HEK293 (cell line): ENCODE results near the gene PI4KA.

ENCODE experiments used
- RBAK ChIP-seq: fragments of 450-650 bp; formaldehyde crosslinking; IDR thresholded peaks from 2 replicates; pipeline ENCODE4 v1.5.1; 2016; ENCODE audit warnings: missing biosample characterization, missing genetic modification characterization
- ZNF174 ChIP-seq: fragments of 450-650 bp; formaldehyde crosslinking; IDR thresholded peaks from 2 replicates; pipeline ENCODE4 v1.5.0; 2017; ENCODE audit warnings: missing biosample characterization, mild to moderate bottlenecking, missing genetic modification characterization
- ZNF354C ChIP-seq: fragments of 450-650 bp; formaldehyde crosslinking; IDR thresholded peaks from 2 replicates; pipeline ENCODE4 v1.5.1; 2016; ENCODE audit warnings: missing biosample characterization, missing genetic modification characterization, low read depth, borderline replicate concordance
- ZNF530 ChIP-seq: fragments of 450-650 bp; formaldehyde crosslinking; IDR thresholded peaks from 2 replicates; pipeline ENCODE4 v1.5.1; 2016; ENCODE audit warnings: low read depth, missing biosample characterization, missing genetic modification characterization
- ZNF560 ChIP-seq: fragments of 450-650 bp; formaldehyde crosslinking; IDR thresholded peaks from 2 replicates; pipeline ENCODE4 v1.5.1; 2017; ENCODE audit warnings: missing biosample characterization, missing genetic modification characterization, borderline replicate concordance
- ZNF626 ChIP-seq: fragments of 450-650 bp; sonication (Bioruptor Pico); formaldehyde crosslinking; IDR thresholded peaks from 2 replicates; pipeline ENCODE4 v1.5.1; 2018; ENCODE audit warnings: missing biosample characterization, missing genetic modification characterization, inconsistent platforms
- TF ChIP-seq, protein P1 (sequence below): fragments of 450-650 bp; formaldehyde crosslinking; IDR thresholded peaks from 2 replicates; pipeline ENCODE4 v1.5.1; 2017; ENCODE audit warnings: missing biosample characterization, missing genetic modification characterization
- TF ChIP-seq, protein P2 (sequence below): fragments of 450-650 bp; formaldehyde crosslinking; optimal IDR thresholded peaks from 2 replicates; pipeline ENCODE3; 2016; ENCODE audit warnings: missing biosample characterization, mild to moderate bottlenecking, missing genetic modification characterization
- TF ChIP-seq, protein P3 (sequence below): fragments of 450-650 bp; formaldehyde crosslinking; IDR thresholded peaks from 2 replicates; pipeline ENCODE4 v1.5.1; 2016; ENCODE audit warnings: missing biosample characterization, missing genetic modification characterization
- TF ChIP-seq, protein P4 (sequence below): fragments of 450-650 bp; formaldehyde crosslinking; IDR thresholded peaks from 2 replicates; pipeline ENCODE4 v1.5.1; 2017; ENCODE audit warnings: missing biosample characterization, missing genetic modification characterization
- TF ChIP-seq, protein P5 (sequence below): fragments of 450-650 bp; formaldehyde crosslinking; IDR thresholded peaks from 2 replicates; pipeline ENCODE4 v1.5.1; 2016; ENCODE audit warnings: missing biosample characterization, missing genetic modification characterization, borderline replicate concordance
- TF ChIP-seq, protein P6 (sequence below): fragments of 450-650 bp; IDR thresholded peaks from 2 replicates; pipeline ENCODE4 v1.5.1; 2018; ENCODE audit warnings: missing biosample characterization, mild to moderate bottlenecking, missing genetic modification characterization
- TF ChIP-seq, protein P7 (sequence below): fragments of 450-650 bp; formaldehyde crosslinking; IDR thresholded peaks from 2 replicates; pipeline ENCODE4 v1.5.1; 2016; ENCODE audit warnings: missing biosample characterization, missing genetic modification characterization

The PI4KA gene

DNA sequence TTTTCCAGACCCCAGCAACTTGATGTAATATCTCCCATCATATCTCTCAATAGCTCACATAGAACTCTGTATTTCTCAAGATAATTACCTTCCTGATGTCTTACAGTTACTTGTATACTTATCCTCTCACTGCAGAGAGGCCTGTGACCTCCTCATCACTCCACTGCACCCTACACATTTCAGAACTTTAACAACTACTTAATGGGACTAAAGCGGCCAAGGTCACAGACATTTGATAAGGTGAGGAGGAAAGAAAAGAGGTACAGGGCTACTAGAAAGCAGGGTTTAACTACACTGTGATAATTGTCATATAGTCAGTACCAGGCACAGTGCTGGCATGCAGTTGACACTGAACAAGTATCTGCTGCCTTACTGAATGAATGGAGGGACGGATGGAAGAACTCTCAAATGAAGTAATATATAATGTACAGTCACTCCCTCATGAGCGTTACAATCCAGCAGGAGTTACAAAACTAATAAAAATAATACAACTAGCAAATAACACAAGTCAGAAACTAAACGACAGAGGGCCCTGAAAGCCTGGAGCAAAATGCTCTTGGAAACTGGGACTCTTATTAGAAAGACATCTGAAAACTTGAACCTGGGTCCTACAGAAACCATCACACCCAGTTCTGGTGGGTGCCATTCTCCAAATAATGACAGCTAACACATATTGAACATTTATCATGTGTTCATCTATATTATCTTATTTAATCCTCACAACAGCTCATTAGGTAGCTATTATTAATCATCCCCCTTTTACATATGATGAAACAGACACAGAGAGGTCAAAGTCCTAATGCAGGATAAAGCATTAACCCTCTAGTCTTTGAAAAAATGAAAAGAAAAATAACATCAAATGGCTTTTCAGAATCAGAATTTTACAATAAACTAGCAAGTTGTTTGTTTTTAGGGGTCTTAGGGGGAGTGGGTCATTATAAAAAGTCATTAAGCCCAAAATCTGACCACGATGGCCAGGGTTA lies 14.3 kb downstream of the PI4KA start (continued):
- TF ChIP-seq, protein P1, sequence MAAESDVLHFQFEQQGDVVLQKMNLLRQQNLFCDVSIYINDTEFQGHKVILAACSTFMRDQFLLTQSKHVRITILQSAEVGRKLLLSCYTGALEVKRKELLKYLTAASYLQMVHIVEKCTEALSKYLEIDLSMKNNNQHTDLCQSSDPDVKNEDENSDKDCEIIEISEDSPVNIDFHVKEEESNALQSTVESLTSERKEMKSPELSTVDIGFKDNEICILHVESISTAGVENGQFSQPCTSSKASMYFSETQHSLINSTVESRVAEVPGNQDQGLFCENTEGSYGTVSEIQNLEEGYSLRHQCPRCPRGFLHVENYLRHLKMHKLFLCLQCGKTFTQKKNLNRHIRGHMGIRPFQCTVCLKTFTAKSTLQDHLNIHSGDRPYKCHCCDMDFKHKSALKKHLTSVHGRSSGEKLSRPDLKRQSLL (tag by site-specific recombination) = no peak
- TF ChIP-seq, protein P2, sequence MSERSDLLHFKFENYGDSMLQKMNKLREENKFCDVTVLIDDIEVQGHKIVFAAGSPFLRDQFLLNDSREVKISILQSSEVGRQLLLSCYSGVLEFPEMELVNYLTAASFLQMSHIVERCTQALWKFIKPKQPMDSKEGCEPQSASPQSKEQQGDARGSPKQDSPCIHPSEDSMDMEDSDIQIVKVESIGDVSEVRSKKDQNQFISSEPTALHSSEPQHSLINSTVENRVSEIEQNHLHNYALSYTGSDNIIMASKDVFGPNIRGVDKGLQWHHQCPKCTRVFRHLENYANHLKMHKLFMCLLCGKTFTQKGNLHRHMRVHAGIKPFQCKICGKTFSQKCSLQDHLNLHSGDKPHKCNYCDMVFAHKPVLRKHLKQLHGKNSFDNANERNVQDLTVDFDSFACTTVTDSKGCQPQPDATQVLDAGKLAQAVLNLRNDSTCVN (tag by site-specific recombination) = no peak
- no peak for TF ChIP-seq ZNF174
- no peak for TF ChIP-seq ZNF354C (tag by site-specific recombination)
- TF ChIP-seq ZNF626 = no peak
- TF ChIP-seq, protein P3, sequence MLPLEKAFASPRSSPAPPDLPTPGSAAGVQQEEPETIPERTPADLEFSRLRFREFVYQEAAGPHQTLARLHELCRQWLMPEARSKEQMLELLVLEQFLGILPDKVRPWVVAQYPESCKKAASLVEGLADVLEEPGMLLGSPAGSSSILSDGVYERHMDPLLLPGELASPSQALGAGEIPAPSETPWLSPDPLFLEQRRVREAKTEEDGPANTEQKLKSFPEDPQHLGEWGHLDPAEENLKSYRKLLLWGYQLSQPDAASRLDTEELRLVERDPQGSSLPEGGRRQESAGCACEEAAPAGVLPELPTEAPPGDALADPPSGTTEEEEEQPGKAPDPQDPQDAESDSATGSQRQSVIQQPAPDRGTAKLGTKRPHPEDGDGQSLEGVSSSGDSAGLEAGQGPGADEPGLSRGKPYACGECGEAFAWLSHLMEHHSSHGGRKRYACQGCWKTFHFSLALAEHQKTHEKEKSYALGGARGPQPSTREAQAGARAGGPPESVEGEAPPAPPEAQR (tag by site-specific recombination) = no peak
- TF ChIP-seq, protein P4, sequence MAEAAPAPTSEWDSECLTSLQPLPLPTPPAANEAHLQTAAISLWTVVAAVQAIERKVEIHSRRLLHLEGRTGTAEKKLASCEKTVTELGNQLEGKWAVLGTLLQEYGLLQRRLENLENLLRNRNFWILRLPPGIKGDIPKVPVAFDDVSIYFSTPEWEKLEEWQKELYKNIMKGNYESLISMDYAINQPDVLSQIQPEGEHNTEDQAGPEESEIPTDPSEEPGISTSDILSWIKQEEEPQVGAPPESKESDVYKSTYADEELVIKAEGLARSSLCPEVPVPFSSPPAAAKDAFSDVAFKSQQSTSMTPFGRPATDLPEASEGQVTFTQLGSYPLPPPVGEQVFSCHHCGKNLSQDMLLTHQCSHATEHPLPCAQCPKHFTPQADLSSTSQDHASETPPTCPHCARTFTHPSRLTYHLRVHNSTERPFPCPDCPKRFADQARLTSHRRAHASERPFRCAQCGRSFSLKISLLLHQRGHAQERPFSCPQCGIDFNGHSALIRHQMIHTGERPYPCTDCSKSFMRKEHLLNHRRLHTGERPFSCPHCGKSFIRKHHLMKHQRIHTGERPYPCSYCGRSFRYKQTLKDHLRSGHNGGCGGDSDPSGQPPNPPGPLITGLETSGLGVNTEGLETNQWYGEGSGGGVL = no peak
- no peak for TF ChIP-seq ZNF530 (tag by site-specific recombination)
- no peak for TF ChIP-seq ZNF560 (tag by site-specific recombination)
- no peak for TF ChIP-seq RBAK (tag by site-specific recombination)
- TF ChIP-seq, protein P5, sequence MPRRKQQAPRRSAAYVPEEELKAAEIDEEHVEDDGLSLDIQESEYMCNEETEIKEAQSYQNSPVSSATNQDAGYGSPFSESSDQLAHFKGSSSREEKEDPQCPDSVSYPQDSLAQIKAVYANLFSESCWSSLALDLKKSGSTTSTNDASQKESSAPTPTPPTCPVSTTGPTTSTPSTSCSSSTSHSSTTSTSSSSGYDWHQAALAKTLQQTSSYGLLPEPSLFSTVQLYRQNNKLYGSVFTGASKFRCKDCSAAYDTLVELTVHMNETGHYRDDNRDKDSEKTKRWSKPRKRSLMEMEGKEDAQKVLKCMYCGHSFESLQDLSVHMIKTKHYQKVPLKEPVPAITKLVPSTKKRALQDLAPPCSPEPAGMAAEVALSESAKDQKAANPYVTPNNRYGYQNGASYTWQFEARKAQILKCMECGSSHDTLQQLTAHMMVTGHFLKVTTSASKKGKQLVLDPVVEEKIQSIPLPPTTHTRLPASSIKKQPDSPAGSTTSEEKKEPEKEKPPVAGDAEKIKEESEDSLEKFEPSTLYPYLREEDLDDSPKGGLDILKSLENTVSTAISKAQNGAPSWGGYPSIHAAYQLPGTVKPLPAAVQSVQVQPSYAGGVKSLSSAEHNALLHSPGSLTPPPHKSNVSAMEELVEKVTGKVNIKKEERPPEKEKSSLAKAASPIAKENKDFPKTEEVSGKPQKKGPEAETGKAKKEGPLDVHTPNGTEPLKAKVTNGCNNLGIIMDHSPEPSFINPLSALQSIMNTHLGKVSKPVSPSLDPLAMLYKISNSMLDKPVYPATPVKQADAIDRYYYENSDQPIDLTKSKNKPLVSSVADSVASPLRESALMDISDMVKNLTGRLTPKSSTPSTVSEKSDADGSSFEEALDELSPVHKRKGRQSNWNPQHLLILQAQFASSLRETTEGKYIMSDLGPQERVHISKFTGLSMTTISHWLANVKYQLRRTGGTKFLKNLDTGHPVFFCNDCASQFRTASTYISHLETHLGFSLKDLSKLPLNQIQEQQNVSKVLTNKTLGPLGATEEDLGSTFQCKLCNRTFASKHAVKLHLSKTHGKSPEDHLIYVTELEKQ (tag by site-specific recombination) = no peak
- TF ChIP-seq, protein P6, sequence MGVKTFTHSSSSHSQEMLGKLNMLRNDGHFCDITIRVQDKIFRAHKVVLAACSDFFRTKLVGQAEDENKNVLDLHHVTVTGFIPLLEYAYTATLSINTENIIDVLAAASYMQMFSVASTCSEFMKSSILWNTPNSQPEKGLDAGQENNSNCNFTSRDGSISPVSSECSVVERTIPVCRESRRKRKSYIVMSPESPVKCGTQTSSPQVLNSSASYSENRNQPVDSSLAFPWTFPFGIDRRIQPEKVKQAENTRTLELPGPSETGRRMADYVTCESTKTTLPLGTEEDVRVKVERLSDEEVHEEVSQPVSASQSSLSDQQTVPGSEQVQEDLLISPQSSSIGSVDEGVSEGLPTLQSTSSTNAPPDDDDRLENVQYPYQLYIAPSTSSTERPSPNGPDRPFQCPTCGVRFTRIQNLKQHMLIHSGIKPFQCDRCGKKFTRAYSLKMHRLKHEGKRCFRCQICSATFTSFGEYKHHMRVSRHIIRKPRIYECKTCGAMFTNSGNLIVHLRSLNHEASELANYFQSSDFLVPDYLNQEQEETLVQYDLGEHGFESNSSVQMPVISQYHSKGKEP (tag by site-specific recombination) = no peak
- TF ChIP-seq, protein P7, sequence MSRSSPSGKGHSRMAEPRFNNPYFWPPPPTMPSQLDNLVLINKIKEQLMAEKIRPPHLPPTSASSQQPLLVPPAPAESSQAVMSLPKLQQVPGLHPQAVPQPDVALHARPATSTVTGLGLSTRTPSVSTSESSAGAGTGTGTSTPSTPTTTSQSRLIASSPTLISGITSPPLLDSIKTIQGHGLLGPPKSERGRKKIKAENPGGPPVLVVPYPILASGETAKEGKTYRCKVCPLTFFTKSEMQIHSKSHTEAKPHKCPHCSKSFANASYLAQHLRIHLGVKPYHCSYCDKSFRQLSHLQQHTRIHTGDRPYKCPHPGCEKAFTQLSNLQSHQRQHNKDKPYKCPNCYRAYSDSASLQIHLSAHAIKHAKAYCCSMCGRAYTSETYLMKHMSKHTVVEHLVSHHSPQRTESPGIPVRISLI (tag by site-specific recombination) = no peak
